Suprapubic skin (tissue), 3 donors: Measurements from ENCODE around the gene MYL7.

Source experiments
- CTCF ChIP-seq, 2 donors: fragments of 200-600 bp in 1 of 2; fragments of 450-650 bp in 1 of 2; sonication (generic) in 1 of 2; IDR thresholded peaks; one replicate each; pipeline ENCODE4 v1.5.1; 2016 to 2019; ENCODE audit warnings: antibody characterized with exemption in 2 of 2, mild to moderate bottlenecking in 1 of 2, moderate library complexity in 1 of 2
- EP300 ChIP-seq: sonication (generic); formaldehyde crosslinking; IDR thresholded peaks from one replicate; pipeline ENCODE4 v1.6.1; 2017; ENCODE audit warnings: antibody characterized with exemption
- POLR2A ChIP-seq, 2 donors: fragments of 450-650 bp; IDR thresholded peaks; one replicate each; pipeline ENCODE4 v1.6.1; 2017; ENCODE audit warnings: antibody characterized with exemption in 2 of 2, mild to moderate bottlenecking in 2 of 2, moderate library complexity in 2 of 2

- no peak for TF ChIP-seq EP300
- no peak for TF ChIP-seq POLR2A (IDR thresholded peaks at IDR 0.05)
- TF ChIP-seq CTCF (IDR thresholded peaks at IDR 0.05): no peak
These were observed 27.3 kb downstream of the MYL7 start for GRCh38 chr7:44113764-44114354.
